GM19043 (cell line): ENCODE measurements around the gene ANOS1.

Experiments used
- ATAC-seq: cut with Tn5 transposase; IDR thresholded peaks from one replicate; pipeline ENCODE4 v1.9.1; 2021; ENCODE audit warnings: low read depth; ENCODE audit not compliant: unreplicated experiment

ANOS1 gene

GRCh38 chrX:8720136-8720535 is 11.8 kb downstream of the ANOS1 start:
- no peak for ATAC-seq

- no peak for ATAC-seq
These were observed 14.6 kb downstream of the ANOS1 start for GRCh38 chrX:8717354-8717753.

- no peak for ATAC-seq
These were observed 17.8 kb downstream of the ANOS1 start for GRCh38 chrX:8714164-8714563.

GRCh38 chrX:8711401-8711800 is 20.5 kb downstream of the ANOS1 start:
- ATAC-seq, result no peak

- no peak for ATAC-seq
These were observed 27.8 kb downstream of the ANOS1 start for GRCh38 chrX:8704184-8704583.

GRCh38 chrX:8692871-8693270 is 39.1 kb downstream of the ANOS1 start:
- no peak for ATAC-seq

GRCh38 chrX:8689473-8689872 is 42.5 kb downstream of the ANOS1 start:
- no peak for ATAC-seq

- ATAC-seq, result no peak
These were observed 43.2 kb downstream of the ANOS1 start for GRCh38 chrX:8688776-8689175.

- ATAC-seq, result no peak
These were observed 47.6 kb downstream of the ANOS1 start for GRCh38 chrX:8684201-8684965.

- no peak for ATAC-seq
These were observed 48.2 kb downstream of the ANOS1 start for GRCh38 chrX:8683687-8684086.

GRCh38 chrX:8679550-8679949 is 52.4 kb downstream of the ANOS1 start:
- no peak for ATAC-seq

GRCh38 chrX:8675006-8675630 is 56.8 kb downstream of the ANOS1 start:
- no peak for ATAC-seq

GRCh38 chrX:8673201-8673600 is 58.7 kb downstream of the ANOS1 start:
- no peak for ATAC-seq

GRCh38 chrX:8672176-8672575 is 59.8 kb downstream of the ANOS1 start:
- no peak for ATAC-seq

GRCh38 chrX:8668813-8669212 is 63.1 kb downstream of the ANOS1 start:
- no peak for ATAC-seq

GRCh38 chrX:8663325-8663724 is 68.6 kb downstream of the ANOS1 start:
- ATAC-seq, result no peak

- no peak for ATAC-seq
These were observed 74.1 kb downstream of the ANOS1 start for GRCh38 chrX:8657883-8658282.

GRCh38 chrX:8653956-8654355 is 78.0 kb downstream of the ANOS1 start:
- ATAC-seq, result no peak

GRCh38 chrX:8649969-8650368 is 82.0 kb downstream of the ANOS1 start:
- no peak for ATAC-seq

- ATAC-seq, result no peak
These were observed 84.8 kb downstream of the ANOS1 start for GRCh38 chrX:8647176-8647575.

- no peak for ATAC-seq
These were observed 91.9 kb downstream of the ANOS1 start for GRCh38 chrX:8639949-8640475.

- no peak for ATAC-seq
These were observed 95.4 kb downstream of the ANOS1 start for GRCh38 chrX:8636497-8636896.
